Occipital lobe (tissue), 2 donors: ENCODE measurements around the gene SPG11. TPM values are rescaled to one million over a fixed set of nuclear protein-coding genes. Genes with fewer than 3 reads are reported as not detected.
"Not testable (repeated sequence)": the region's sequence is repeated elsewhere in the genome, so short reads cannot be mapped to it uniquely, and the experiment has no call there.

Source experiments
- DNase-seq: peaks from one replicate; lab custom pipeline; 2025; lab: John Stamatoyannopoulos, UW
- total RNA-seq: library from RNA; depleted of rRNA; stranded (reverse); fragments of >200 nt; gene quantifications from one replicate; pipeline ENCODE4 v1.2.3, GENCODE V29; 2014

The SPG11 gene
- total RNA-seq, 1 donor from 2014 or later: 88.6 TPM

- not testable (repeated sequence) for DNase-seq
Observed at GRCh38 chr15:44682809-44683682, 19.6 kb upstream of the SPG11 start.

DNA sequence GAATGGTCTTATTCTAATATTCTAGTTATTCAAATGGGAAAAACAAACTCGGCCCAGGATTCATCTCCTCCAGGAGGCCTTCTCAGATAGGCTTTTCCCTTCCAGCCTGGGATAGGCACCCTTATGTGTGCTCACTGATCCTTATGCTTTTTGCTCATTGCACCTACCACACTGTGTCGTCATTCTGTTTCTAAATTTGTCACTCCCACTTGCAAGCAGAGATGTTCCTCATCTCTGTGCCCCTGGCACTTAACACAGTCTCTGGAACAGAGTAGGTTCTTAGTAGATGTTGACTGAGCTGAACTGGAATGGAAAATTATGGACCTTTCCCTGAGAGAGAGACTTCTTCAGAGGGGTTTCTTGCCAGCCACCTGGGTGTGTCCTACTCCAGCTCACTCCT lies 18.7 kb upstream of the SPG11 start:
- no peak for DNase-seq

GRCh38 chr15:44676676-44677075 lies 13.2 kb upstream of the SPG11 start:
- no peak for DNase-seq

GRCh38 chr15:44675911-44676310 lies 12.4 kb upstream of the SPG11 start:
- no peak for DNase-seq

GRCh38 chr15:44673639-44674038 lies 10.2 kb upstream of the SPG11 start:
- no peak for DNase-seq

- no peak for DNase-seq
Observed at GRCh38 chr15:44670087-44670950, 6.9 kb upstream of the SPG11 start.

GRCh38 chr15:44668921-44669320 lies 5.5 kb upstream of the SPG11 start:
- DNase-seq: no peak

- no peak for DNase-seq
Observed at GRCh38 chr15:44667039-44667360, 3.5 kb upstream of the SPG11 start.

- no peak for DNase-seq
Observed at GRCh38 chr15:44666210-44667038, 3.0 kb upstream of the SPG11 start.

- peak; percentile 51 for DNase-seq
Observed at GRCh38 chr15:44662478-44663409, 718 bp downstream of the SPG11 start.

DNA sequence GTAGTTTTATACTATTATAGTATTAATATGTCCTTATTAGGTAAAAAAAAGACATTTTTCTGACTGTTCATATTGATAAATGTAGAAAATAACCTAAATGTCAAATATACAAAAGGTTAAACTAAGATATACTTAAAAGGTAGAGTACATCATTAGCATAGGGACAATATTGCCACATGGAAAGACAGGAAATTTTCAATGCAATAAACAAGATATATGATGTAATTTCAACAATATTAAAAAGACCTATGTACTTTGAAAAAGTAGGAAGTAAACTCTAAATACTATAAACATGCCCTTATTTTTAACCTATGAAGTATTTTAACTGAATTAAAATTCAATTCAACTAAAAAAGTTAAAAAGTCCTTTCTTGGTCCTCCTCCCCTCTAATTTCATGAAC lies 1.9 kb downstream of the SPG11 start:
- no peak for DNase-seq

DNA sequence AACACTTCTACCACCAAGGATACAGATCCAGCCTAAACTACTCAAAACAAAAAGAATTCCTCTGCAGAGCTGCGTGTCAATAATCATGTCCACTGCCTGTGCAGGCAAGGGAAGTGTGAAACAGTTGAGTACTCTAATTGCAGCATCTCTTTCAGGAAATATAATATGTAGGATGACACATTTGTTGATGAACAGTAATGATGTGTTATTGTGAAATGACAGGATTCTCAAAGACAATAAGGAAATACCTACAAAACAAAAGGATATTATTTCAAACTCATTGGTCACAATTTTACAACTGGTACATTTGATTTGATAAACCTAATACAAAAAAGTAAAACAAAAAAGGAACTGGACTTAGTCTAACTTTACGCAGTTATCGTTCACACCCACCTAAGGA lies 4.4 kb downstream of the SPG11 start:
- DNase-seq: no peak

GRCh38 chr15:44657378-44657777 lies 6.1 kb downstream of the SPG11 start:
- DNase-seq: no peak

DNA sequence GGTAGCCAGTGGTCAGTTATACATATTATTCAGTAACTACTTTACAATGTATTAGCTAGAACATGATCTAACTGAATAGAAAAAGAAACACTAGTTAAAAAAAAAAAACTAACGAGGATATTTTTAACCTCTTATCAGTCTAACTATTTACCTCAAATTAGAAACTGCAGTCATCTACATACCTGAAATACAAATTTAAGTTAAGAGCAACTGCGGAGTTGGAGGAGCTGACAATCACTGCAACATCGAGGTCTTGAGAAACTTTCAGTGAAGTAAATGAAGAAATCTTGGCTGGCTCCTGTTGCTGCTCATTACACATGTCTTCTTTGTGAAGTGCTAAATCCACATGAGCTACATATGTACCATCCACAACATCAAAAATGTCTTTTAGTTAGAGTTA lies 6.5 kb downstream of the SPG11 start:
- no peak for DNase-seq

DNA sequence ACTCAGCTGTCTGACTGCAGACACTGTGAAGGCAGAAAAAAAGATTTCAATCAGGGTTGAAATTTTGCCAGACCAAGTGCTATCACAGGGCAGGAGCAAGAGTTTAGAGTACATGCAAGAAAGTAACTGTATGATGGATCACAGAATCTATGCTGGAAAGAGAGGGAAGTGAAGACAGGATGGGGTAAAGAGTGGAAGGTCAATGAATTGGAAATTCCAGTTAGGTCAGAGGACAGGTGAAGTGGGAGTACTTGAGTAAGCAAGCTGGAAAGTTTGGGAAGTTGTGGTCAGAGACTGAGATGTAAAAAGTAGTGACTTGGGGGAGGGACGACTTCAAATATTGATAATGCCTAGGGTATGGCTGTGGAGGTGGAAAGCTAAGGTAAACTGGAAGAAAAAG lies 7.2 kb downstream of the SPG11 start:
- DNase-seq: no peak

GRCh38 chr15:44654858-44655257 lies 8.6 kb downstream of the SPG11 start:
- no peak for DNase-seq

GRCh38 chr15:44647637-44648036 lies 15.8 kb downstream of the SPG11 start:
- DNase-seq: no peak

GRCh38 chr15:44647036-44647435 lies 16.4 kb downstream of the SPG11 start:
- DNase-seq: no peak

- DNase-seq: no peak
Observed at GRCh38 chr15:44646460-44646859, 17.0 kb downstream of the SPG11 start.

DNA sequence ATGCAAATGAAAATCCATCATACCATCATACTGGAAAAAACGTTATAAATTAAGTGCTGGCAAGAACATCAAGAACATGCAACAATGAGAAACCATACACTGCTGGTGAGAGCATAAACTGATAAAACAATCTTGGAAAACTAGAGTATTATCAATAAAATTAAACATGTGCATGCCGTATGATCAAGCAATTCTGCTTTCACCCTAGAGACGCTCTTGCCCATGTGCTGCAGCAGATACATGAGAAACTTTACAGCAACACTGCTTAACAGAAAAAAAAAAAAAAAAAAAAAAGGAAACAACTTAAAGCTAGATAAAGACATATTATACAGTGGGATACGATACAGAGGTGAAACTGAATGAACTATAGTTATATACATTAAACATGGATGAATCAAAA lies 21.8 kb downstream of the SPG11 start:
- no peak for DNase-seq

- DNase-seq: no peak
Observed at GRCh38 chr15:44636976-44637375, 26.5 kb downstream of the SPG11 start.
